AG20443 (cell line): ENCODE data around the gene RSAD2.

Source experiments
- DNase-seq: peaks from one replicate; pipeline ENCODE4 v3.0.0; 2012; ENCODE audit warnings: low spot score, mixed read lengths

The RSAD2 gene

DNA sequence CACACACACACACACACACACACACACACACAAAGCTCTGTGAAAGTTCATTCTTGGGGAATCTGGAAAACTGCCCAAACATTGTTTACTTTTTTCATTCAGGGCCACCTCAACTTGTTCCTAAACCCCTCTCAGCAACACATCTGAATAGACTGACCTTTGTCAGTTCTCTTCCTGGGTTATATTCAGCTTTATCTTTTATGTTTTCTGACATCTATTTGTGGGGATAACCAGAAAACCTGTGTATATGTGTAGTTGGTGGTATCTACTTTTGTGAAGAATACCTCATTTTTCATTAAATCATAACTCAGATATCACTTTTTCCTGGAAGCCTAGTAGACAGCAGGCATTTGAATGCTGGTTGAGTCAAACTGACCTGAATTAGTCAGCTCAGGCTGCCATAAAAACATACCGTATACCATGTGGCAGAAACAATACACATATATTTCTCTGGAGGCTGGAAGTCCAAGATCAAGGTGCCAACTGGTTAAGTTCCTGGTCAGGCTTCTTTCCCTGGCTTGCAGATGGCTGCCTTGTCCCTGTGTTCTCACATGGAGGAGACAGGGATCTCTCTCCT, 28.7 kb downstream of the RSAD2 start:
- no peak for DNase-seq

- no peak for DNase-seq
Measured at GRCh38 chr2:6908291-6908690, 30.7 kb downstream of the RSAD2 start.

DNA sequence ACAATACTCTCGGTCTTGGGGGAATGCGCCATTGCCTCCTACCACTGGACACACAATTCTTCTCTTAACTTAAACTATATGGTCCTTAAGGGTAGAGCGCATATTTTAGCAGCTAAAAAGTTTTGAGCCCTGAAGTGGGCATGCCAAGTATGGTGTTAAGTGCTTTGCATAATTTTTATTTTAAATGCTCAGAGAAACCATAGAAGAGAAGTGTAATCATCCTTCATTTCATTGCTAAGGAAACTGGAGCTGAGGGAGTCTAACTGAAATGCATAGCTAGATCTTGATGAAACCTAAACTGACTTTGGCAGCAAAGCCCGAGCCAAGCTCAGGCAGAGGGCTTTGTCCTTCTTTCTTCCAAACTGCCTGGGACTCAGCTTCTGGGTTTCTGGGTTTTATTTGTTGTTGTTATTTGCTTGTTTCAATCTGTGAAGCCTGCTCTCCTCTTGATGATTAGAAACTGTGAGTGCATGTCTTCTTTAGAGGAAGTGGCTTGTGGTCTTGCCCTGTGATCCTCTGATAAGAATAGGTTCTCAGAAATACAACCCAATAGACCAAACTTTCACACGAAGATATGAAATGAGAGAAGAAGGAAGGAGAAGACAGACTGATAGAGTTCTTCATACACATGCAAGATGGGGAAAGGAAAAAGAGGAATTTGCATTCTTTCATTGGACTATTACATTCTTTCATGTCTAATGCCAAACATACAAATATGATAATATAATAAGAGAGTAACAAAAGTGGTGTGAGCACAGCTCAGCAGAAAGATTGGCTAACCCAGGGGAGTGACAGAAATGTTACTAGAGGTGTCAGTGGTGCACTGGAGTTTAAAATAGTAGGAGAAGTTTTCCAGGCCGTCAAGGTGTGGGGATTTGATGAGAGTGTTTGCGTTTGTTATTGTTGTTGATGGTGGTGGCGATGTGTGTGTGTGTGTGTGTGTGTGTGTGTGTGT, 32.1 kb downstream of the RSAD2 start:
- no peak for DNase-seq

GRCh38 chr2:6911721-6912120, 34.1 kb downstream of the RSAD2 start:
- DNase-seq, result no peak

- DNase-seq, result no peak
Measured at GRCh38 chr2:6913415-6914157, 36.0 kb downstream of the RSAD2 start.

- DNase-seq, result no peak
Measured at GRCh38 chr2:6914828-6915227, 37.3 kb downstream of the RSAD2 start.

GRCh38 chr2:6915399-6915798, 37.8 kb downstream of the RSAD2 start:
- DNase-seq, result no peak

- DNase-seq, result no peak
Measured at GRCh38 chr2:6916224-6916623, 38.6 kb downstream of the RSAD2 start.

GRCh38 chr2:6916736-6917070, 39.1 kb downstream of the RSAD2 start:
- DNase-seq, result no peak

DNA sequence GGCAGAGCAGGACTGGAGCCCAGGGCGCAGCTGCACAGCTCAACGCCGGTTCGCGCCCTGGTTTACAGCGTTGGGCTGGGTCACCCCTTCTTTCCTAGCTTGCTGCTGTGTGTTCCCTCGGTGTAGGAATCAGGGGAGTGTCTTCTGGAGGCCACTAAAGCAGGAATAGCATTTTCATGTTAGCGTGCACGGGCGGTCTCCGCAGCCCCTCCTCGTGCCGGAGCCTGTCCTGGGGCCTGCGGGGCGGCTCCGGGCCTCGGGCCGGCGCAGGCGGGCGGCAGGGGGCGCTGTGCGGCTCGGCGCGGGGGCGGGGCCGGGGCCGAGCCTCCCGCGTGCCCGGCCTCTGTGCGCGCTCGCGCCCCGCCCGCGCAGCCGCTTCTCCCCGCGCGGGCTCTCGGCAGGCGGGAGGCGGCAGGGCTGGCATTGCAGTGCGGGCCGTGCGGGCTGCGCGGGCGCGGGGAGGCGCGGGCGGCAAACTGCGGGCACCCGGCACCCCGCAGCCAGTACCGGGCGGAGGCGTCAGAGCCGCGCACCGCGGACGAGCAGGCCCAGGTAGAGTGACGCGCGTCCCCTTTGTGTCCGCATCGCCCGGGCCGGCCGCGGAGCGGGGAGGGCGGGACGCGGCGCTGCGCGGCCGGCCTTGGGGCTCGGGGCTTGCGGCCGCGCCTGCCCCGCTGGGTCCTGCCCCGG, 39.6 kb downstream of the RSAD2 start, which contains the start of gene RNF144A:
Gene RNF144A, plus strand, starts transcription at position 342 of the 690 bp plus-strand sequence. CDS start 79,515 bp downstream, outside the sequence.
- DNase-seq, result peak; percentile 96

DNA sequence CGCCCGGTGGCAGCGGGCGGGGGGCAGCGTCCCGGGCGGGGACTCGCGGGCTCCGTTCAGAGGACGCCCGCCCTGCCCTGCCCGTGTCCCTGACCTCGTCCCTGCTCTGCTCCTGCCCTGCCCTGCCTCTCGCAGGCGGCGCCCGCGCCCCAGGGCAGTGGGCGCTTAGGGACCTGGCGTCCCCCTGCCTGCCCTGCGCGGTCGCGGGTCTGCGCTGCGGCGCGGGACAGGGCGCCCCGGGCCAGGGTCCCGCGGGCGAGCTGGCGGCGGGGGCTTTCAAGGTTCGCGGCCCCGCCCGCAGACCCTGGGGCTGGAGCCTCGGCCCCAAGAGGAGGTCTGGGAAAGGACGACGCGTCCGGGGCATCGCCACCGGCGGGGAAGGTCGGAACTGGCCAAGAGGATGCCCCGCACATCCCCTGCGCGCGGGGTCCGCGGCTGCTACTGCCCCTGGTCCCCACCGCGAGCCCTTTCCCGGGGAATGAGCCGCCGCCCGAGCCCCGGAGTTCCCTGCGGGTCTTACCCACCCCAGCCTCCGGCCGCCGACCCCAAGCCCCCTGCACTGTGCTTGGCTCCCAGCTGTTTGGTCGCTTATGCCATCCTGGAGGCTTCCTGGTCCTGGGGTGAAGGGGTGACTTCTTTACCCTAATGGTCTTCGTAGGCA, 40.3 kb downstream of the RSAD2 start:
- no peak for DNase-seq

DNA sequence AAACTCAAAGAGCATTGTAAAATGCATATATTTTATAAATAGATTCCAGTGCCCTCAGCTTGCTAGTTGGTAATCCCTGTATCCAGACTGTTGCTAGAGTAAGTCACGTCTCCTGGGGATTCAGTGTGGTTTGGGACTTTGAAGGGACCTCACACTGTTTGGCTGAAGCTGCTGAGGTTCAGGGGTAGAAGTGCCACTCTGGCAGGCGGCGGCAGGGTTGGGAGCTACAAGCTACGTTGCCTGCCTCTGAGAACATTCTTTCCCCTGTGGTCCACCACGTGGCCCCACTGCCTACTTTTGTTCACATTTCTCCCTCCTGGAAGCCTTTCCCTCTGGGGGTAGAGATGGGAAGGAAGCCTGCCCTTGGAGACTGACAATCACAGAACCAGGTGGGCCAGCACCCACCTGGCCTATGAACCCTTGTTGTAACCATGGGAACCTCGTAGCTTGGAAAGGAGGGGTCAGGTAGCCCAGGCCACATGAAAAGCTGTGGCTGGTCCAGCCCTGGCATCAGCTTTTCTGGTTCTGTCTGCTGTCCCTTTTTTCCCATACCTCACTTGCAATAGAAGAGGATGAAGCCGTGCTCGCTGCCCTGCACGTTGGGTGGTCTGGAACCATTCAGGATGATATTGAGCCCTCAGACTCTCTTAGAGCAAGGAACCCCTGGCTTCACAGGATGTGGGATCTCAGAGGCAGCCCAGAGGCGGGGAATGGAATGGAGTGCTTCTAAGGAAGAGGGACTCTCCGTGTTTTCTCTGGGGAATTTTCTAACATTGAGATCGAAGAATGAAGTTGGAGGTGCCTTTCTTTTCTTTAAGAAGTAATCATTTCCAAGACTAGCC, 42.5 kb downstream of the RSAD2 start:
- peak; percentile 8 for DNase-seq

DNA sequence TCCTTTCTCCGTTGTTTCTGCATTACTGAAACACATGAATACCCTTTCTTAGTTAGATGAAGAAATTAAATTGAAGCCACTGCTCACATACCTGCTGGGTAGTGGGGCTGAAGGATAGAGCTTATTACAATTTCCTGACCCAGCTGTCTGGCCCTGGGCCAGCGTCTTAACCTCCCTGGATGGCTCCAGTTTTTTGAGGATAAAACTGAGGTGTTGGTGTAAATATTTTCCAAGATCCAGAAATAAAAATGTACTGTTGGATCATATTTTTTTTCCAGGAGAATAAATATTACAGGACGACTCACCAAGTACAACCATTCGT, 43.1 kb downstream of the RSAD2 start:
- no peak for DNase-seq

GRCh38 chr2:6921321-6921922, 43.8 kb downstream of the RSAD2 start:
- no peak for DNase-seq

DNA sequence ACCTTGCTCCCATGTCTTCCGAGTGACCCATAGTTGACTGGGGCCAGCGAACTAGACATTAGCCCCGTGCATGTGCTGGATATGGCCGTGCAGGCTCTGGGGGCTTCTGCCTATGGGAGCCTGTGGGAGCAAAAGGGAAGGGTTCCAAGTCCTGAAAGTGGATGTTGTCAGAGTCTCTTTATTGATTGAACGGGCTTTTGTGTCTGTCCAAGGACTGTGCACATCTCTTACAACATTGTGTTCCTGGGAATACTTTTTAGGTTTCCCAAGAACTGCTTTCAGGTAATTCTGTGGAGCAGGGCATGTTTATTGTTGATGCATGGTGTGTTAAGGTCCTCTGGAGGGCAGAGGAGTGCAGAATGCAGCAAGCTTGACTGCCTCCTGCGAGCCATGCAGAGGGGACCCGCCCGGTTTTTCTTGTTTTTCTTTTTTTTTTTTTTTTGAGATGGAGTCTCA, 44.7 kb downstream of the RSAD2 start:
- no peak for DNase-seq

DNA sequence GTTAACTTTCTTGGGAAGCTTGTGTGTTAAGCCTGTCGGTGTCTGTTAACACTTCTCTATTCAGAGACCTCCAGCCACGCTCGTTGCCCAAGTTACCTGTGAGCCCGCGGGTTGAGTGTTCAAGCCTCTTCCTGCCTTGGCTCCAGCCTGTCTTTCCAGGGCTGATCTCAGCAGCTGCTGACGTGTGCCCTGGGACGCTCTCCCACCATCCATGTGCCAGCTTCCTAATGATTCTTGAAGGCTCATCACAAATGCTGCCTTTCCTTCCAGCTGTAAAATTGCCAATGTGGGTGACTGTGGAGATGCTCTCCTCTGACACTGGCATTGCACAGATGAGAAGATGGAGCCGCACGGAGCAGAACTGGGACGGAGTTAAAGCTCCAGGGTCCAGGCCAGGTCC, 45.7 kb downstream of the RSAD2 start:
- no peak for DNase-seq

- no peak for DNase-seq
Measured at GRCh38 chr2:6924101-6924923, 46.7 kb downstream of the RSAD2 start.

GRCh38 chr2:6924924-6925409, 47.4 kb downstream of the RSAD2 start:
- no peak for DNase-seq

GRCh38 chr2:6926071-6926732, 48.6 kb downstream of the RSAD2 start:
- peak; percentile 5 for DNase-seq
